ENCODE data around the gene ENO1. TPM values are rescaled to one million over a fixed set of nuclear protein-coding genes. Genes with fewer than 3 reads are reported as not detected.

ENO1 gene
- total and polyA plus RNA-seq, 9 of the 15 experiments (the other 6 are each of a cell fraction or from before 2014, with no cell fraction given): 2,249 to 7,472 (median 2,868) TPM

DNA sequence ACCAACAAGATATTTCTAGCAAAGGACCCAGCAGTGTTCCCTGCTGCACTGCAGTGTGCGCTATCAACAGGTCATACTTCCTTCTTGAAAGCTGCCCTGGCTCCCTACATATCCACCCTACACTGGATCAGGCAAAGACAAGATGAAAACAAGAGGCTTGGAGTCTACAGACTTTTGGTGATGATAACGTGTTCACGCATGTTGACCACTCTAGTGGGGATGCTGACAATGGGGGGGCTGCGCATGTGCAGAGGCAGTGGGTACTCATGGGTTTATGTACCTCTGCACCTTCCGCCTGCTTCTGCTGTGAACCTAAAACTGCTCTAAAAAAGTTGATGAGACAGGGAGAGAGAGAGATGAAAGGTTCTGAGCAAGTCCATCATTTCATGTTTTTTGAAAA is 5.5 kb downstream of the ENO1 start:
- Histone ChIP-seq H3K36me3 (ENCODE audit: control insufficient read depth, insufficient read depth, low read length) (peaks cover 97% of the 10 kb centered on the region), H2AFZ (ENCODE audit: low read depth, low read length) (no peak overlapping the region), H3K4me3 (no peak overlapping the region), H3K27ac (ENCODE audit: extremely low read depth, low read depth, low read length) (peak overlapping the region; percentile 74), H3K9me1 (ENCODE audit: control insufficient read depth, insufficient read depth, low read length) (peaks cover 9% of the 10 kb centered on the region), H3K9me3 (replicated peaks; ENCODE audit: control insufficient read depth, insufficient read depth, low read depth, low read length) (no peaks in the 10 kb centered on the region), H3K27me3 (ENCODE audit: control insufficient read depth in 2 of 2, insufficient read depth in 2 of 2, low read length in 2 of 2) (no peaks in the 10 kb centered on the region), H3K79me2 (ENCODE audit: control insufficient read depth, insufficient read depth, low read length) (peaks cover 99% of the 10 kb centered on the region), H4K20me1 (replicated peaks; ENCODE audit: control insufficient read depth, insufficient read depth, low read length) (peaks cover 74% of the 10 kb centered on the region), H3K9ac (ENCODE audit: insufficient read depth in 1 of 2, low read depth in 2 of 2, low read length in 2 of 2) (peak overlapping the region in 1 of 2 experiments; percentile 99; a peak in 3 of 4 replicates), H3K4me1 (replicated peaks in 1 of 2; ENCODE audit: control insufficient read depth in 2 of 2, insufficient read depth in 2 of 2, low read length in 2 of 2) (peaks cover 13 to 29% of the 10 kb centered on the region in 2 experiments; a peak in 4 of 5 replicates), H3K4me2 (ENCODE audit: insufficient read depth, low read length) (peak overlapping the region; percentile 98)
- DNase-seq (ENCODE audit: extremely low read depth in 1 of 4, low spot score in 3 of 4) (peak in 1 of 4 experiments; percentile 10), FAIRE-seq (no peak), ATAC-seq (no peak)
- CTCF ChIA-PET (ENCODE audit: low intra/inter-chr PET ratio): interaction anchor here (2.2 kb wide), 1 partner anchor 115 kb away, joined by 11 read pairs; no protein-coding TSS in a partner anchor
- intact Hi-C loops (cut with micrococcal nuclease): no loop called here
- in situ Hi-C loops (cut with MboI): no loop called here
- 91% methylated on average over 5 of the region's 5 CpGs for WGBS (ENCODE audit: insufficient coverage, low coverage, missing lambda C conversion rate)
- POLR2A ChIA-PET: interaction anchor here (1.0 to 9.5 kb wide), 2 partner anchors 10 to 35 kb away, joined by 4 to 219 read pairs; no protein-coding TSS in a partner anchor
- TF ChIP-seq POLR2AphosphoS5 (IDR thresholded peaks at IDR 0.05; ENCODE audit: control insufficient read depth, insufficient read depth, low read depth, low read length) (peak; percentile 27; the same call in 1 of the 2 replicates), RBFOX2 (IDR thresholded peaks at IDR 0.05; ENCODE audit: low read depth, low read length) (peak; percentile 39), HDAC2 (IDR thresholded peaks at IDR 0.05) (no peak), MAFF (IDR thresholded peaks at IDR 0.05; ENCODE audit: low read length) (no peak), POLR2G (IDR thresholded peaks at IDR 0.05; ENCODE audit: low read depth, low read length) (peak; percentile 37; the same call in 1 of the 2 replicates), ZKSCAN1 (IDR thresholded peaks at IDR 0.05; ENCODE audit: low read depth, low read length) (no peak)
- BruUV-seq (replicated peaks): no TSS peak
